Brain microvascular endothelial cell (primary cell): Measurements from ENCODE around the gene GLA.

Experiments
- DNase-seq: peaks from one replicate; pipeline ENCODE4 v3.0.0-alpha.2; 2020
- H3K27ac ChIP-seq: fragments of 250-450 bp; sonication (Bioruptor Pico); 2 replicates; pipeline ENCODE4 v1.5.1; 2020; ENCODE audit warnings: mild to moderate bottlenecking, moderate library complexity
- H3K27me3 ChIP-seq: fragments of 250-450 bp; sonication (Bioruptor Pico); replicated peaks from 2 replicates; pipeline ENCODE4 v1.5.1; 2020; ENCODE audit warnings: mild to moderate bottlenecking
- H3K36me3 ChIP-seq: fragments of 250-450 bp; sonication (Bioruptor Pico); replicated peaks from 2 replicates; pipeline ENCODE4 v1.5.1; 2020; ENCODE audit warnings: mild to moderate bottlenecking
- H3K4me3 ChIP-seq: 2 replicates; pipeline ENCODE4 v1.5.1; 2011; ENCODE audit warnings: low read depth, mild to moderate bottlenecking, control low read depth, low read length, moderate library complexity
- CTCF ChIP-seq: IDR thresholded peaks from 2 replicates; pipeline ENCODE4 v1.5.1; 2011; ENCODE audit warnings: low read depth, mild to moderate bottlenecking, moderate library complexity, low read length, control low read depth, inconsistent platforms; ENCODE audit errors: missing control alignments
- in situ Hi-C: cut with HindIII; loops from 2 replicates; pipeline ENCODE4 v1.10.0; 2017; ENCODE audit warnings: low sequenced_read_pairs, low pct_ligation_motif_present

The GLA gene

GRCh38 chrX:101407748-101408531, at the start of gene GLA, which contains the start of gene HNRNPH2:
GLA (minus strand) TSS chrX:101407925; CDS start chrX:101407903, 22 bp downstream.
HNRNPH2 (plus strand) TSS chrX:101408222; CDS start chrX:101411989, 3,767 bp downstream.
- in situ Hi-C loops, result no loop called here
- peak within 1 kb of the TSS; percentile 82 for H3K4me3 ChIP-seq
- no peaks in the 10 kb centered on the region for H3K36me3 ChIP-seq
- TF ChIP-seq CTCF, result peak; percentile 18
- H3K27ac ChIP-seq, result peak within 1 kb of the TSS; percentile 99
- DNase-seq, result peak; percentile 97
- H3K27me3 ChIP-seq, result no peaks in the 10 kb centered on the region

GRCh38 chrX:101452056-101452455, 44.3 kb upstream of the GLA start:
- DNase-seq, result no peak
- no peak overlapping the region for H3K27ac ChIP-seq
- in situ Hi-C loops, result no loop called here
- no peak overlapping the region for H3K4me3 ChIP-seq
- H3K36me3 ChIP-seq, result no peaks in the 10 kb centered on the region
- no peaks in the 10 kb centered on the region for H3K27me3 ChIP-seq
- TF ChIP-seq CTCF, result no peak

GRCh38 chrX:101450961-101451360, 43.2 kb upstream of the GLA start:
- TF ChIP-seq CTCF, result no peak
- no peak overlapping the region for H3K27ac ChIP-seq
- no peak for DNase-seq
- H3K27me3 ChIP-seq, result no peaks in the 10 kb centered on the region
- in situ Hi-C loops, result no loop called here
- H3K36me3 ChIP-seq, result no peaks in the 10 kb centered on the region
- no peak overlapping the region for H3K4me3 ChIP-seq

GRCh38 chrX:101450085-101450484, 42.4 kb upstream of the GLA start:
- DNase-seq, result no peak
- Histone ChIP-seq H3K27me3 (no peaks in the 10 kb centered on the region), H3K27ac (no peak overlapping the region), H3K4me3 (no peak overlapping the region), H3K36me3 (no peaks in the 10 kb centered on the region)
- in situ Hi-C loops, result no loop called here
- no peak for TF ChIP-seq CTCF

GRCh38 chrX:101449279-101449678, 41.6 kb upstream of the GLA start:
- DNase-seq, result no peak
- no peak overlapping the region for H3K27ac ChIP-seq
- no peaks in the 10 kb centered on the region for H3K36me3 ChIP-seq
- no peak overlapping the region for H3K4me3 ChIP-seq
- no peak for TF ChIP-seq CTCF
- in situ Hi-C loops, result no loop called here
- no peaks in the 10 kb centered on the region for H3K27me3 ChIP-seq
